ENCODE measurements around the gene RHOV. TPM values are rescaled to one million over a fixed set of nuclear protein-coding genes. Genes with fewer than 3 reads are reported as not detected.
"Not testable (repeated sequence)": the region's sequence is repeated elsewhere in the genome, so short reads cannot be mapped to it uniquely, and the experiment has no call there.

Gene RHOV
- polyA plus RNA-seq, 12 donors: 0.07 to 11.0 (median 0.30) TPM; not detected in 2

DNA sequence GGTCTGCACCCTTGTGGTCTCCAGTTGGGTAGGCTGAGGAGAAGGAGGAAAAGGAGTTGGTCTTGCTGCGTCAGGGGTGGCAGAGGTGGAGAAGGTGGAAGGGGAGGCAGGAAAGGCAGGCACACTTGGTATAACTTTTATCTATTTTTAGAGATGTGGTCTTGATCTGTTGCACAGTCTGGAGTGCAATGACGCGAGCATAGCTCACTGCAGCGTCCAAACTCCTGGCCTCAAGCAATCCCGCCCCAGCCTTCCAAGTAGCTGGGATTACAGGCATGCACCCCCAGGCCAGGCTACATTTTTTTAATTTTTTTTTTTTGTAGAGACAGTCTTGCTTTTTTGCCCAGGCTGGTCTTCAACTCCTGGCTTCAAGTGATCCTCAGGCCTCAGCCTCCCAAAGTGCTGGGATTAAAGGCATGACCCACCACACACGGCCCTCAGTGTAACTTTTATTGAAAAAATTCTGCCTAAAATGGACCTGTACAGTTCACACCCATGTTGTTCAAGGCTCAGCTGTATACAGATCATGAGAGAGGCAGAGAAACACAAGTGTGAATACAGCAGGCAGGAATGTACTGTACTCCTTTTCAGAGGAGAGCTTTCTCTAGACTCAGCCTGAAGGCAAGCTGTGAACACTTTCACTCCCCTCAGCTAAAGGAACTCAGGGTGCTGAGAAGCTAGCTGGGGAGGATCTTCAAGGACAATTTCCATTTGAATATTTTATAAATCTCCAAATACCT is 2.1 kb upstream of the RHOV start:
- no peak for DNase-seq

DNA sequence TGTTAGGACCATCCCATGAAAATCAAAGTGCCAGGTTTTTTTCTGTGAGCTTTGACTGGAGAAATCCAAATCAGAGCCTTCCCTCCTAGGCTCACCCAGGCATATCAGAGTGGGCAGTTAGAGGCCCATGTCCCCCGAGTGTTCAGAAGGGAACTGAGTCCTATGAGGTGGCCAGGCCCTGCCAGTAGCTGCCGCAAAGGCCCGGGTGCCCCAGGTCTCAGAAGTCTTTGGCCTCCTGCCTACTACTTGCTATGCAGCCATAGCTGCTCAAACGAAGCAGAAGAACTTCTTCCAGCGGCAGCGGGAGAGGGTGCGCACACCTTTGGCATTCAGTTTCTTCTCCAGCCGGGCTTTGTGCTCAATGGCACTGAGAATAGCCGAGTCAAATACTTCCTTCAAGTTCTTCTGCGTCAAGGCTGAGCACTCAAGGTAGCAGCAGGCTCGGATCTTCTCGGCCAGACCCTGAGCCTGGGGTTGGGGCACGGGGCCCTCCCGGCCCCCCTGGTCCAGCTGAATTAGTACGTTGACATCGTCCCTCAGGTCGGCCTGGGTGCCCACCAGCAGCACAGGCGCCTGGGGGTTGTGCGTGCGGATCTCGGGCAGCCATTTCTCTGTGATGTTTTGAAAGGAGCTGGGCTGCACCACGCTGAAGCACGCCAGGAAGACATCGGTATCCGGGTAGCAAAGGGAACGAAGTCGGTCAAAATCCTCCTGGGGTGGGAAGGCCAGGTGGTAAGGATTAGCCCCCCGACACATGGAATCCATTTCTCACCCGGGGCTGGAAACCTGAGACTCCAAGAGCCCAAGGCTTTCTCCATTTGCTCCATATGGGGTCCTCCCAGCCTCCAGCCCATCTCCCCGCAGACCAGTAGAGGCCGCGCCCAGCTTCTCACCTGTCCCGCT is 992 bp downstream of the RHOV start:
- DNase-seq: no peak

DNA sequence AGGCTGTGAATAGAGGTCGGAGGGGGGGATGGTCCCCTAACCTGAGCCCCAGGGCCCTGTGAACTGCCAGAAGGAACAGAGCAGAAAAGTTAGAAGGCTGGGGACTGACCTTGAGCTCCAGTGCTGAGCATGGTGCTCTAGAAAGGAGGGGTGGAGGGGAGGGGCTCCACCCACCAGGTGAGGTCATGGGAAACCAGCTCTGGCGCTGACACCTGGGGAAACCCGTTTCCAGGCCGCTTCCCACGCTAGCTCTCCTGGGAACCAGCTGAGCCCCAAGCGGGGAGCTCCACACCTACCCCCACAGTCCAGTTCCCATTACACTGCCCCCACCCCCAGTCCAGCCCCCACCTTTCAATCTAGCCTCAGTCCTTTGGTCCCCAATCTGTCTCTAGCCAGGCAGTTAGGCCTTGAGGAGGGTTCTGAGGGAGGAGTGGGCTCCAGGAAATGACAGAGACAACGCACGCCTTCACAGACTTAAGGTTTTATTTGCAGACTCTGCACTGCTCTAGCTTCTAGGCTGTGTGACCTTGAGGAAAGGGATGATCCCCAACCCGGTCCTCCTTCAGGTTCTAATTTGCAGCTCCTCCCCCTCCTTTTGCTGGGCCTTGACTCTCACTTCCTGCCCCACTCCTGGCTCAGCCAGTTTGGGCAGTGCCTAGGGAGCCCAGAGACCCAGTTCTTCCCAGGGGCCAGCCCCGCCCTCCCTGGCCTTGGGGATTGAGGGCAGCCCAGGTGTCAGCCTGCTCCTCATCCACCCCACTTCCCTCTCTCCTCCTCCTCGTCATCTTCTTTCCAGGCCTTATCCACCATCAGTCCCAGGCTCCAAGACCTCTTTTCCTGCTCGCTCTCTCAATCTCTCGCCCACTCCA is 2.1 kb downstream of the RHOV start:
- DNase-seq: no peak

DNA sequence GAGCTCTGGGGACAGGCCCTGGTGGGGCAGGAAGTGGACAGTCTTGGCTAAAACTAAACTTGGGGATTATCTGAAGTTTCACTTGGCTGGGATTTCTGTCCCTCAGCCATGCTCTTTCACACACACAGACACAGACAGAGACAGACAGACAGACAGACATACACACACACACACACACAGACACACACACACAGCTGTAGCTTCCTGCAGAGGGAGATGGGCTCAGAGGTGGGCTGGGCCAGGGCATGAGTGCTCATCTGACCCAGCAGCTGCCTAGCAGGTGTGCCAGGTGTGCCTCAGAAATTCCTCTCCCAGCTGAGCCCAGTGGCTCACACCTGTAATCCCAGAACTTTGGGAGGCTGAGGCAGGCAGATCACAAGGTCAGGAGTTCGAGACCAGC is 3.3 kb downstream of the RHOV start:
- DNase-seq: no peak

DNA sequence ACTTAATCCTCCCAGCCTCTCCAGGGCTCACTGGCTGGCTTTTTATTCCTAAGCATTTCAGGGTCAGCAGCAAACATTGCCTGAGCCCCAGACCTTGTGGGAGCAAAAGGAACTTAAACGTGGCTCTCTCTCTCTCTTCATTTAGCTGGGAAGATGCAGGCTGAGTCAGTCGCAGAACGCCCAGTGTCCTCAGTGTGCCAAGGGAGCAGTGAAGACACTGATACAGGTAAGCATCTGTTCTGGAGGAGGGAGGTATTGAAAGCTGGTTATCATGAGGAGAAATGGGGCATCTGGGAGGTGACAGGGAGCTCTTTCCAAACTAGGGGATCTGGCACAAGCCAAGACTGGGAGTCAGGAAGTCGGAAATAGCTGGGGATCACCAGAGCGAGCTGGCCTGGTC is 4.3 kb downstream of the RHOV start:
- DNase-seq: no peak

DNA sequence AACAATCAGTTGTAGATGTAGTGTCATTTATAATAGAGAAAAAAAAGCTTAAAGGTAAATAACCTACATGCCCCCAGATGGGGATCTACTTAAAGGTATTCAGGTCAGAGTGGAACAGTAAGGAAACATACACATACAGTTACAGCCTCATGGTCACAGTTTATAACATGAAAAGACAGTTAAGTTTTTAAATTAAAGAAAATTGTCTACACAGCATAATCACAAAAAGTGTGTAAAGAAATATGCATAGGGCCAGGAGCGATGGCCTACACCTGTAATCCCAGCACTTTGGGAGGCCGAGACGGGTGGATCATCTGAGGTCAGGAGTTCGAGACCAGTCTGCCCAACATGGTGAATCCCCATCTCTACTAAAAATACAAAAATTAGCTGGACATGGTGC is 6.8 kb downstream of the RHOV start:
- DNase-seq: no peak

DNA sequence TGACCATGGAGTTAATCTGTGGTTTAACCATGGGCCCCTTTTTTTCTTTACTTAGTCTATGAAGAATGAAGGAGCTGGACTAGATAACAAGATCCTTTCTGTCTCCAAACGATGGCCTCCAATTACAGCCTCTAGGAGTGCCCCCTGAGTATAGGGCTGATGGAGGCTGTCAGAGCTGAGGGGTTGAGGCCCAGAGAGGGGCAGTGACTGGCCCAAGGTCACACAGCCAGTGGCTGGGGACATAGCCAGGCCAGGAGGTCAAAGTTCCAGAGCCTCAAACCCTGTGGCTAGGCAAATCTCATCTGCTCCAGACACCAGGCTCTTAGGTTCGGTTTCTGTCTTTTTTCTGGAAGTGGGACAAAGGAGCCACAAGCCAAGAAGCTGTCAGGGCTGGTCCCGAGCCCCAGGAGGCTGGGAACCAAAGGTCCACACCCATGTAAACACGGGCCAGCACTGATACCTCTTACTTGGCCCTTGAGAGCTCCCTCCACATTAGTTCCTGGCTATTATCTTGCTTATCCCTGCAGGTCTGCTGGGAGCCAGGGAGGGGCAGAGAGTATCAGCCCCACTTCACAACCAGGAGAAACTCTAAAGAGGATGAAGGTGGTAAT is 10.3 kb downstream of the RHOV start:
- DNase-seq: no peak

DNA sequence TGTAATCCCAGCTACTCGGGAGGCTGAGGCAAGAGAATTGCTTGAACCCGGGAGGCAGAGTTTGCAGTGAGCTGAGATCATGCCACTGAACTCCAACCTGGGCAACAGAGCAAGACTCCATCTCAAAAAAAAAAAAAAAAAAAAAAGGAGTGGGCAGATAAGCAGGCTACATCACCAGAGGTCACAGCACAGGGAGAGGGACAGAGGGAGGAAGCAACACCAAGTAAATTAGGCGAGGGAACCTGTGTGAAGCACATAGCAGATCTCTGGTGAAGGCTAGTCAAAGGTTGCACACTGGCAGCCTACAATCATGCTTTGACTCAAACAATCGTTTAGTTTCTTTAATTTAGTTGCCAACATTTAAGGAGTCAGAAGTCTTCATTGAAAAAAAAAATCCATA is 12.9 kb downstream of the RHOV start:
- DNase-seq: not testable (repeated sequence)

DNA sequence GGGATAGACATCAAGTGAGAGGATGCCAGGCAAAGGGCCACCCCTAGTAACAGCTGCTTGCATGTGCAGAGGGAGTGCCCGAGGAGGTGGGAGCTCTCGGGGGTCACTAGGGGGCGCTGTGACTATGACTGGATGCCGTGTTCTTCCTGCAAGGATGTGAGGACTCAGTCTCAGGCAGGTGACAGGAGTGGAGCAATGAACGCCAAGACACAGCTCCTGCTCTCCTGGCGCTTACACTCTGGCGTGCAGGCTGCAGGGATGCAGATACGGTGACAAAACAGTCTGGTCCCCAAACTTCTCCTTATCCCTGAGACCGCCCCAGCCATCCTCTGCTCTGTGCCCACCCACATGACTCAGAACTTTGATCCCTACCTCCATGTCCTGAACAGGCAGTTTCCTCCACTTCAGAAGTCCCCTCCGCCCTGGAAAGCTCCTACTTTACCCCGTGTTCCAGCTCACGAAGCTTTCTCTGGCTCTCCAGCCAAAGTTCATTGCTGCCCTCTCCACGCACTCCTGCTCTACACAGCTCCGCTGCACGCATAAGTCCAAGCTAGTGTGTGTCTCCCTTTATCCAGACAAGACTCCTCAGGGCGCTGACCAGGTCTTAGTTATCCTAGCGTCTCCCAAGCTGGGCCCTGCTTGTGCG is 14.7 kb downstream of the RHOV start:
- DNase-seq: peak; percentile 47

DNA sequence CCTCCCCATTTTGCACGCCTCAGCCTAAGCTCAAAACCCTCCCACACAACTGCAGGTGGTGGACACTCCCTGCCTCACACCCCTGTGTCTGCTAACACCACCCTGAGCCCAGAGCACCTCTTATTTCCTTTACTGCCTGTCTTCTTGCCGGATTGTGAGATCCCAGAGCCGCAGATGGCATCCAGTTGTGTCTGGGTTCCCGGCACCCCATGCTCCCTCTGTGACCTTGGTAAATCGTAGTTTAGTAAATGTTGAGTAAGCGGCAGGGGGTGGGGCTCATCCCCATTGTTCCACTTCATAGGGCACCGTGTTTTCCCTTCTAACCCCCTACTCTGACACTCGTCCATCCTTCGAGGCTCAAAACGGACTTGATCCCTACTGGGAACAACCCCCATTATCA is 15.3 kb downstream of the RHOV start:
- no peak for DNase-seq

DNA sequence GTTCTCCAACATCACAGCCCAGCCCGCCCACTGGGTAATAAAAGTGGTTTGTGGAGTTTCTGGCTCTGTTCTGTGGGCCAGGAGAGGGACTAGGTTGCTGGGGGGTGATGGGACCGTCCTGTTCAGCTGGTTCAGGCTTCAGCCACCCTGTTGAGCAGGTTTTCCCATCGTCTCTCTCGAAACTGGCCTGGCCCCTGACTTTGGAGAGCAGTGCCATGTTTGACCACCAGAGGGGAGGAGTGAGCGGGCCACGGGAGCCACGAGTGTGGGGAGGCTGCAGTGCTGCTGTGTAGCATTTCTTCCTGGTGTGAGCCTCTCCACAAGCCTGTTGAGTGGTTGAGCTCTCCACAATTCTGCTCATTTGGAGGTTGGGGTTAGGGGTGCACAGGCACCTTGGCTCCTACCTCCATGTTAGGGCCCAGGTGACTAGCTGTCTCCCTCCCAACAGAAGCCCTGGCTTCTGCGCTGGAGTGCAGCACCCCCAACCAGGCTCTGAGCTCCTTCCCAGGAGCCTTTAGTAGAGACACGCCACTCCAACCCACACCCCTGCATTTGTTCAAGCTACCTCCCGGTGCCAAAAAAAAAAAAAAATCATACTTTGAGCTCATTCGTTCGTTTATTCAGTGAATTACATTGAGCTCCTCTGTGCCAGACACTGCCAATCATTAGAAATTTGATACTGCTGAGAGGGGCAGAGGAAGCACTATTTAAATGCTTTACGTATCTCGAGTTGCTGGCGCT is 16.3 kb downstream of the RHOV start:
- DNase-seq: peak; percentile 71

DNA sequence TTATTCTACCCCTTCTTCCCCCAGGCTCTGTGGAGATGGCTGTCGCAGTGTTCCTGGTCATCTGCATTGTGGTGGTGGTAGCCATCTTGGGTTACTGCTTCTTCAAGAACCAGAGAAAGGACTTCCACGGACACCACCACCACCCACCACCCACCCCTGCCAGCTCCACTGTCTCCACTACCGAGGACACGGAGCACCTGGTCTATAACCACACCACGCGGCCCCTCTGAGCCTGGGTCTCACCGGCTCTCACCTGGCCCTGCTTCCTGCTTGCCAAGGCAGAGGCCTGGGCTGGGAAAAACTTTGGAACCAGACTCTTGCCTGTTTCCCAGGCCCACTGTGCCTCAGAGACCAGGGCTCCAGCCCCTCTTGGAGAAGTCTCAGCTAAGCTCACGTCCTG is 17.3 kb downstream of the RHOV start:
- no peak for DNase-seq

DNA sequence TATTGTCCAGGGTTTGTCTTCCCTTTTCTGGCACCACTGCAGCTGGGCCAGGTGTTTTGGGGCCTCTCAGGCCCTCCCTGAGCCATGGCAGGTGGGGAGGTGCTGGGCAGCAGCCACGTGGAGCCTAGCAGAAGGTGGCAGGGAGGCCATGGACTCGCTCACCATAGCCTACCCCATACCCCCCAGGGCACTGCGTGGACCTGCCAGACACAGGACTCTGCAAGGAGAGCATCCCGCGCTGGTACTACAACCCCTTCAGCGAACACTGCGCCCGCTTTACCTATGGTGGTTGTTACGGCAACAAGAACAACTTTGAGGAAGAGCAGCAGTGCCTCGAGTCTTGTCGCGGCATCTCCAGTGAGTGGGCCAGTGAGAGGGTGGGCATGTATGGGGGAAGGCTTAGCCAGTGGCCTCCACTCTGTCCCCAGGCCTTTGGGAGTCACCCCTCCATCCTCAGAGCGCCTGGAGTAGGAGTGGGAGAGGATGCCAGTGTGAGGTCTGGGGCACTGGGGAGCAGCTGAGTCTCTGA is 18.3 kb downstream of the RHOV start:
- no peak for DNase-seq

DNA sequence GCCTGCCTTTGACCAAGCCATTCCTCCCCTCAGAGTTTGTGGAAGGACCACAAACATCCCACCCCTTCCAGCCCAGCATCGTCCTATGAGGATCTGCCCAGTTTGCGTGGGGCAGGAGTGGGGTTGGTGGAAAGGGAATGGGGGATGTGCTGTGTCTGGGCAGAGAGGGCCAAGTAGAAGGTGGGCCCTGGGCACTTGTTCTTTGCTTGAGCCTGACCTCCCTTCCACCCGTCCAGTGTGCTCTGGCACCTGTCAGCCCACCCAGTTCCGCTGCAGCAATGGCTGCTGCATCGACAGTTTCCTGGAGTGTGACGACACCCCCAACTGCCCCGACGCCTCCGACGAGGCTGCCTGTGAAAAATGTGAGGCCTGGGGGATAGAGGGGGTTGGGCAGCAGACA is 19.9 kb downstream of the RHOV start:
- no peak for DNase-seq

DNA sequence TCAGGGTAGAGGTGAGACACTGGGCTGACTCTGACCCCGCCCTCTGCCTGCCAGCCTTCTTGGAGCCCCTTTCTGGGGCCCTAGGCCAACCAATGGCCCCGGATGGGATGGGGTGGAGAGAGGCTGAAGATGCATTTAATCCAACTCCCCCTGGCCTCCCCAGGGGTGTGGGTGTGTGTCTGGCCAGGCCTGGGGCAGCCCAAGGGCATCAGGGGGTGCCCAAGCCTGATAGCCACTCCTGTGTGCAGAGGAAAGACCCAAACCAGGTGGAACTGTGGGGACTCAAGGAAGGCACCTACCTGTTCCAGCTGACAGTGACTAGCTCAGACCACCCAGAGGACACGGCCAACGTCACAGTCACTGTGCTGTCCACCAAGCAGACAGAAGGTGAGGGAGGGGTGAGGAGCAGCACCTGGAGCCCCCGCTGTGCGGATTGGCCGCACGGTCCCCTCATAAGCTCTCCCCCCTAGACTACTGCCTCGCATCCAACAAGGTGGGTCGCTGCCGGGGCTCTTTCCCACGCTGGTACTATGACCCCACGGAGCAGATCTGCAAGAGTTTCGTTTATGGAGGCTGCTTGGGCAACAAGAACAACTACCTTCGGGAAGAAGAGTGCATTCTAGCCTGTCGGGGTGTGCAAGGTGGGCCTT is 20.7 kb downstream of the RHOV start:
- no peak for DNase-seq

DNA sequence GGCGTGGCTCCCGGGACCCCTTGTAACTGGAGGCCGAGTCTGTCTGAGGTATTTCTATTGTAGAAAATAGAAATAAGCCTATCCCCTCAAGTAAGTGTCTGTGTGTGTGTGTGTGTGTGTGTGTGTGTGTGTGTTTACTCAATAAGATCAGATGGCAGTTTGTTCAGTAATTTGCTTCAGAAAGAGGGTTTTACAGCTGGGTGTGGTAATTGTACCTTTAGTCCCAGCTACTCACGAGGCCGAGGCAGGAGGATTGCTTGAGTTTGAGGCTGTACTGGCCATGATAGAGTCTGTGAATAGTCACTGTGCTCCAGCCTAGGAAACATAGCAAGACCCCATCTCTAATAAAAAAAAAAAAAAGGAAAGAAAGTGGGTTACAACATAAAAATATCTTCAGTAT is 21.5 kb downstream of the RHOV start:
- no peak for DNase-seq

DNA sequence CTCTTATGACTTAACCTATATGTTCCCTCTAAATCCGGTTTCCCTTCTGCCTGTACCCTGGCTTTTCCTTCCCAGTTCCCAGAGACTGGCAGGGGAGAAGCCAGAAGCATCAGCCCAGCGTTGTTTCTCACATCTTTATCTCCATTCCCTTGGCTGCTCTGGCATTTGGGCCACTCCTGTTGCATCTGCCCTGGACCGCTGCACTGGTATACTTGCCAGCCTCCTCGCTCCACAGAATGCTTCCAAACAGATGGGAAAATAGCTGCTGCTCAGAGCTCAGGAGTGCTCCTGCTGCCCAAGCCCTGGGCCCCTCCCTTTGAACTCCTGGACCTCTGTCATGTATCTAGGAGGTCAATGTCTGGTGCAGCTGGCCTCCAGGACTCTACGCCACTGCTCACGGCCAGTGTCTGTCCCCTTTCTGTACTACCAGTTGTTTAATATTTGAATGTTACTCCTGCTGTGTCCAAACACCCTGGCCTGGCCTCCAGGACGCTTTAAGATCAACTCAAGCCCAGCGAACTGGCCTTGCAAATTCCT is 23.4 kb downstream of the RHOV start:
- no peak for DNase-seq

DNA sequence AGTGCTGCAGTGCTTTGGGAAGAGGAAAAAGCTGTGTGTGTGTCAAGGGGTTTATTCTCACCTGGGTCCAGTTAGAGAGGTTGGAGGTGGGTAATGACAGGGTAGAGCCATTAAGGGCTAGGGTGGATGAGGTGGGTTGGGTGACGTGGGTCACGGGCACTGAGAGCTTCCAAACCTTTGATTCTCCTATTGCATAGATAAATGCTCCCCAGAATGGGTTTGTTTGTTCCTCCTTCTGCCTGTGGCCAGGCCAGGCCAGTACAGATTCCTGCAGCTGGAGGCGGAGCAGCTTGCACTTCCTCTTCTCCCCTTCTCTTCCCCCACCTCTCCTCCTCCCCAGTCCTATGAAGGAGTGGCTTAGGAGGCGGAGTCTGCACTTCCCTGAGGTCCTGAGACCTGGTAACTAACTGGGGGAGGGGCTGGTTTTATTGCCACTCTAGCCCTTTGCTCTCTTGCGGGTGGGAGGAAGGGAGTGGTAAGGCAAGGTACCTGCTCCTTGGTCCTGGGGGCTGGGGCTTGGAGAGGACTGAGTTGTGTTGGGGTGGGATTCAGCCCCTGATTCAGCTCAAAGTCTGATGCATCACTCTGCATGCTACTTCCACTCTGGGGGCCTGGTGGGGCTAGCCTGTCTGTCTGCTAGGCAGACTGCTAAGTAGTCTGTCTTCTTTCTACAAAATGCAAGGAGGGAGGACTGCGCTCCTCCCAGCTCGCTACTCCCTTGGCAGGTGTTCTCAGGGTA is 26.6 kb downstream of the RHOV start:
- no peak for DNase-seq

DNA sequence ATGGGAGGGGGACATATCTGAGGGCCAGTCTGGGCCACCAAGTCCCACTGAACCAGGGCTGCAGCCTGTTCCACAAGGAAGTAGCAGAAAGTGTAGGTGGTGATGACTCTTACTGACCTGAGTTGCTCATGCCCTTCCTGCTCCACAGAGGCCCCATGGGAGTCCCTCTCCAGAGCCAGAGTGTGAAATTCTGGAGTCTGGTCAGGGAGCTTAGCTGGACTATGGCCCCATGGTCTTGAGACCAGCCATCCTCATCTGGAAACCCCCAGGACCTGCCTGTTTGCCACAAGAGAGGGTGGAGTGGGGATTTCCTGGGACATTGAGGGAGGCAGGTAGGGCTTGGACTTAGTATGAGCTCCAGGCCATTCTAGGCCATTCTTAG is 27.2 kb downstream of the RHOV start:
- DNase-seq: no peak

Measured in muscle of arm (tissue), 12 donors.